NK-92 (cell line): Measurements from ENCODE around the gene ITGB4.
"Not testable (repeated sequence)": the region's sequence is repeated elsewhere in the genome, so short reads cannot be mapped to it uniquely, and the experiment has no call there.

Experiments
- DNase-seq: peaks from one replicate; lab custom pipeline; 2025; ENCODE audit not compliant: unreplicated experiment; lab: John Stamatoyannopoulos, UW

ITGB4 gene

GRCh38 chr17:75752802-75753513 is 31.7 kb downstream of the ITGB4 start:
- no peak for DNase-seq

GRCh38 chr17:75753514-75754377 is 32.5 kb downstream of the ITGB4 start:
- no peak for DNase-seq

- DNase-seq: no peak
Measured at GRCh38 chr17:75754378-75755204, 33.3 kb downstream of the ITGB4 start.

GRCh38 chr17:75755205-75755901 is 34.1 kb downstream of the ITGB4 start:
- DNase-seq: no peak

DNA sequence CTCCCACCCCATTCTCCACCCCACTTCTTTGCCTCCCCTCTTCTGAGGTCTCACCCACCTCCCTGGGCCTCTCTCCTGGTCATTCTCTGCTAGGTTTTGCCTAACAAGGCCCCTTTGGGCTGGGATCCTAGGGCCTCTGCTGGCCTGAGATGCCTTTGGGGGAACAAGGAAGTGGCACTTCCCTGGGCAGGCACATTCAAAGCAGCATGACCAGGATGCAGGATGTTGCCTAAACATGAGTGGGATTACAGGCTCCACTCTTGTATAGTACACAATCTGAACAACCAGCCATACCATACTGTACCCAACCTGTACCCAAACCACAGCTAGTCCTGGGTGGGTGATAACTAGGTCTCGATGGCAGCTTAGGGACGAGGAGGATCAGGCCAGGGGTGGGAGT is 34.7 kb downstream of the ITGB4 start:
- DNase-seq: no peak

DNA sequence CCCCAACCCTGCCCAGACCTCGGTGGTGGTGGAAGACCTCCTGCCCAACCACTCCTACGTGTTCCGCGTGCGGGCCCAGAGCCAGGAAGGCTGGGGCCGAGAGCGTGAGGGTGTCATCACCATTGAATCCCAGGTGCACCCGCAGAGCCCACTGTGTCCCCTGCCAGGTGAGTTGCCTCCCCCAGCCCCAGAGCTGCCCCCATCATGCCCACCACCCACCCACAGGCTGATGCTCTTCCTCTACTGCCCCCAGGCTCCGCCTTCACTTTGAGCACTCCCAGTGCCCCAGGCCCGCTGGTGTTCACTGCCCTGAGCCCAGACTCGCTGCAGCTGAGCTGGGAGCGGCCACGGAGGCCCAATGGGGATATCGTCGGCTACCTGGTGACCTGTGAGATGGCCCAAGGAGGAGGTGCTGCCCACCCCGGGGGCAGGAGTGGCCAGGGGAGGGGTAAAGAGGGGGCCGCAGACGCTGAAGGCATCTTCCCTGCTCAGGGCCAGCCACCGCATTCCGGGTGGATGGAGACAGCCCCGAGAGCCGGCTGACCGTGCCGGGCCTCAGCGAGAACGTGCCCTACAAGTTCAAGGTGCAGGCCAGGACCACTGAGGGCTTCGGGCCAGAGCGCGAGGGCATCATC is 35.3 kb downstream of the ITGB4 start:
- DNase-seq: no peak

DNA sequence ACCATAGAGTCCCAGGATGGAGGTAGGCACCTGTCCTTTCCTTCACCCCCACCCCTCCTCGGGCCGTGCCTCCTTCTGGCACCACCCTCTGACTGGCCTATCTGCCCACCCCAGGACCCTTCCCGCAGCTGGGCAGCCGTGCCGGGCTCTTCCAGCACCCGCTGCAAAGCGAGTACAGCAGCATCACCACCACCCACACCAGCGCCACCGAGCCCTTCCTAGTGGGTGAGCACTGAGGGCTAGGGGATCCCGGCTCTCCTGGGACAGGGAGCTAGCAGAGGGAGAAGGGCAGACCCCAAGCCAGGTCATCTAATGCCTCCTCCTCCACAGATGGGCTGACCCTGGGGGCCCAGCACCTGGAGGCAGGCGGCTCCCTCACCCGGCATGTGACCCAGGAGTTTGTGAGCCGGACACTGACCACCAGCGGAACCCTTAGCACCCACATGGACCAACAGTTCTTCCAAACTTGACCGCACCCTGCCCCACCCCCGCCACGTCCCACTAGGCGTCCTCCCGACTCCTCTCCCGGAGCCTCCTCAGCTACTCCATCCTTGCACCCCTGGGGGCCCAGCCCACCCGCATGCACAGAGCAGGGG is 35.9 kb downstream of the ITGB4 start:
- no peak for DNase-seq

GRCh38 chr17:75758131-75758905 is 37.1 kb downstream of the ITGB4 start:
- DNase-seq: no peak

- no peak for DNase-seq
Measured at GRCh38 chr17:75759457-75759856, 38.2 kb downstream of the ITGB4 start.

GRCh38 chr17:75759978-75760640 is 38.9 kb downstream of the ITGB4 start:
- not testable (repeated sequence) for DNase-seq

DNA sequence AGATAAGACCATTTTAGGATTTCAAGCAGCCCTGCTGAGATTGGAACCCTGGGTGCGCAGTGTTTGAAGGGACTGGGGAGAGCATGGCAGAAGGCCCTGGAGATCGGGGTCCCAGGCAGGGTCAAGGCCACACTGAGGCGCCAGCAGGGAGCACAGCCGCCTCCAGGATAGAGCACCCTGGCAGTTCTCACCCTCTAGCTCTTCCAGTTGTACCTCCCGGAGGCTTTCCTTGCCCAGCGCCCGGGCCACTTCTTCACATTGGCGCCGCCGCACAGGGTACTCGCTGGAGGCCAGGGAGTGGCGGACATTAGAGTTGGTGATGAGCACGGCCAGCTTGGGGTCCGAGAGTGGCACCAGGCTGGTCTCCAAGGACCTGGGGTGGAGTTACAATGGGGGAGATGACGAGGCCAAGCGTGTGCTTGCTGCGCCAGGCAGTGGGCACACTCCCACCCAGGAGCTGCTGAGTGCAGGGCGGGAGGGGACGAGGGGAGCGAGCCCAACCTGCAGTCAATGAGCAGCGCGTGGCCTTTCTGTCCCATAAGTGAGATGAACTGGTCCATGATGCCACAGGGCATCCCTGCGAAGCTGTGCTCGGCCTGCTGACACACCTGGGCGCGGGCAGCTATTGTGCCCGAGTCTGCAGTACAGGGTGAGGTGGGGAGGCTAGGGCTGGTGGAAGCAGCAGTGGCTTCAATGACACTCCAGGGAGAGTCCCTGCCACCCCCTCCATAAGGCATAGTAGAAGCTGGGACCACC is 41.4 kb downstream of the ITGB4 start:
- no peak for DNase-seq

GRCh38 chr17:75763269-75763607 is 42.0 kb downstream of the ITGB4 start:
- DNase-seq: no peak

GRCh38 chr17:75763613-75764416 is 42.6 kb downstream of the ITGB4 start:
- DNase-seq: no peak

DNA sequence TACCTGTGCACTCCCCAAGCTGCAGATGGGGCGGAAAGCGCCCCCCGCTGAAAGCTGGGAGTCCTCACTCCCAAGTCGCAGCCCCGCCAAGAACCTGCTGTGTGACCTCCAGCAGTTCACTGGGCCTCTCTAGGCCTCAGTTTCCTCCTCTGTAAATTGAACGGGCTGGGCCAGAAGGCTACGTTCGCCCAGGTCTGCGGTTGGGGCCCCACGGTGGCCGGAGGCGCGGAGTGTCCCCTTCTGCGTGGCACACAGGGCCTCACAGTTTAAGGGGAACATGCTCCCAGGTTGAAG is 43.1 kb downstream of the ITGB4 start:
- no peak for DNase-seq

DNA sequence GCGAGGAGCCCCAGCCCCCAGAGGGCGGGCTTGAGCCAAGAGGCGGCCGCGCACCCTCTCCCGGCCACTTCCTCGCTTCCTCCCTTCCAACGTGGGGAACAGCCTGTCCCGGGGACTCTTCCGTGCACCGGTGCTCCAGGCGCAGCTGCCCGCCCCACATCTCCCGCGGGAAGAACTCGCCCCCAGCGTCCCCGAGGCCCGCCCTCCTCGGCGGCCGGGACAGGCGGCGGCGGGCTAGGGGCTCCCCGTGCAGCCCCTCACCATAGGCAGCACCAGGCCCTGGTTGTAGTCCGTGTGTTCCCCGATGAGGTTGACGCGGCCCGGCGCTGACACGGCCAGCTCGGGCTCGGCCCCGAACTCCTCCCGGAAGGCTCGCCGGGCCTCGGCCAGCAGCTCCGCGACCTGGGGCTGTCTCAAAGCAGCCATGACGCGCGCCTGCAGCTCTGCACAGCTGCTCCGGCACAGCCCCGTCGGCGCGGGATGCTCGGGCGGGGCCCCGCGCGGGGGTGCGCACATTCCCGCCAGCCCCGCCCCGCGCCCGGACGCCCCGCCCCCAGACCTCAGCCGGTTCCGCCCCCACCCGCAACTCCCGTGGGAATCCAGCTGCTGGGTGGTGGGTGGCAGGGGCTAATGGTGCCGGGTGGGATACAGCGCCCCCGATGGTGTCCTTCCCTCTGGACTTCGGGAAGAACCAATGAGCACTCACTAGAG is 43.6 kb downstream of the ITGB4 start, which contains the start of gene GALK1:
Gene GALK1, minus strand, starts transcription at position 482 of the 711 bp plus-strand sequence. Its CDS starts 56 bp downstream, at position 426.
- no peak for DNase-seq

- no peak for DNase-seq
Measured at GRCh38 chr17:75765981-75766380, 44.7 kb downstream of the ITGB4 start.

DNA sequence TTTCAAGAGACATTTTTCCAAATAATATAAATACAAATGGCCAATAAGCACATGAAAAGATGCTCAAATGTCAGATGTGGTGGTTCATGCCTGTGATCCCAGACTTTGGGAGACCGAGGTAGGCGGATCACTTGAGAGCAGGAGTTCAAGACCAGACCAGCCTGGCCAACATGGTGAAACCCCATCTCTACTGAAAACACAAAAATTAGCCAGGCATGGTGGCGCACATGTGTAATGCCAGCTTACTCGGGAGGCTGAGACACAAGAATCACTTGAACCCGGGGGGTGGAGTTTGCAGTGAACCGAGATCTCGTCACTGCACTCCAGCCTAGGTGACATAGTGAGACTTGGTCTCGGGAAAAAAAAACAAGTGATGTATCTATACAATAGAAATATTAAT is 46.6 kb downstream of the ITGB4 start:
- DNase-seq: no peak
